ENCODE results near the gene GPR52.
A peak's percentile ranks its signal among the peaks of the same experiment; 100 is the strongest.
"Not testable (repeated sequence)": the region's sequence is repeated elsewhere in the genome, so short reads cannot be mapped to it uniquely, and the experiment has no call there.

The GPR52 gene

GRCh38 chr1:174447866-174448530 is at the start of gene GPR52:
Gene GPR52, plus strand, starts transcription at chr1:174447964. Its CDS starts 148 bp downstream, at chr1:174448112.
- no peak for DNase-seq (ENCODE audit: low read depth in 2 of 2)

GRCh38 chr1:174398246-174398645 is 49.5 kb upstream of the GPR52 start:
- peak; percentile 4 to 14 for DNase-seq (ENCODE audit: low read depth in 2 of 2)

- DNase-seq (ENCODE audit: low read depth in 2 of 2): no peak
These were observed 48.6 kb upstream of the GPR52 start for GRCh38 chr1:174399211-174399610.

- no peak for DNase-seq (ENCODE audit: low read depth in 2 of 2)
These were observed 46.7 kb upstream of the GPR52 start for GRCh38 chr1:174401075-174401474.

DNA sequence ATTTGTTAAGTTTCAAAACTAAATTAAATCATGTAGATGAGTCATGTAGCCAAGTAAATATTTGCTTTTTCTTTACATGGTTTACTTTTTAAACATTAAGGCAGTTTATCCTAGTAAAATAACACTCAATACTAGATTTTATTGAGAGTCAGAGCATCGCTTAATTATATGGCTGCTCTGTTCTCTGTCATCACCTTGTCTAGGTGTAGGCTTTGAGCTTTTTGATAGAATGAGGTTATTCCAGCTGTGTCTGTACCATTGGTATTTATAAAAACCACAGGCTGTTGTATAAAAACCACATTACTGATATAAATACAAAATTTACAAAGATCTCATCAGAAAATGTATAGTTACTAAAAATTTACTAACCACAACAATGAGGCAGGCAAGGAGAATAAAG is 42.5 kb upstream of the GPR52 start:
- DNase-seq (ENCODE audit: low read depth in 2 of 2): no peak

GRCh38 chr1:174406421-174406820 is 41.3 kb upstream of the GPR52 start:
- no peak for DNase-seq (ENCODE audit: low read depth in 2 of 2)

DNA sequence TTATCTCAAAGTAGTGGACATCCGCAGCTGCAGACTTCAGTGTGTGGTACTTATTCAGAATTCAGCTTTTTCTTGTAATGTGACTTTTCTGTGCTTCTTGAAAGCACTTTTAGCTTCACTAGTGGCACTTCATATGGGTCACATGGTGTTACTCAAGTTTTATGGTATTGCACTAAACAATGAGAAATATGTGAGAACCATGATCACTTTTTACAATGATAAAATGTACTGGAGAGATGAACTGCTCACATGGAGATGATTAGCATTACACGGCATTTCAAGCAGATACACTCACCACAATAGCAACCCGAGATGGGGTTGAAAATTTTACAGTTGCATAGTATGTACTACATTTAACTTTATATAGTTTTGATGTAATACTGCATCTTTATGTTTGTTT is 40.1 kb upstream of the GPR52 start:
- peak; percentile 54 to 60 for DNase-seq (ENCODE audit: low read depth in 2 of 2)

GRCh38 chr1:174408146-174408545 is 39.6 kb upstream of the GPR52 start:
- DNase-seq (ENCODE audit: low read depth in 2 of 2): peak; percentile 34 to 37

DNA sequence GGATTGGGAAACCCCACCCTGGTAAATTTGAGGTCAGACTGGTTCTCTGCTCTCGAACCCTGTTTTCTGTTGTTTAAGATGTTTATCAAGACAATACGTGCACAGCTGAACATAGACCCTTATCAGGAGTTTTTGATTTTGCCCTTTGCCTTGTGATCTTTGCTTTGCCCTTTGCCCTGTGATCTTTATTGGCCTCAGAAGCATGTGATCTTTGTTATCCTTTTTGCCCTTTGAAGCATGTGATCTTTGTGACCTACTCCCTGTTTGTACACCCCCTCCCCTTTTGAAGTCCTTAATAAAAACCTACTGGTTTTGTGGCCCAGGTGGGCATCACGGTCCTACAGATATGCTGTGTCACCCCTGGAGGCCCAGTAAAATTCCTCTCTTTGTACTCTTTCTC is 38.0 kb upstream of the GPR52 start:
- DNase-seq (ENCODE audit: low read depth in 2 of 2): not testable (repeated sequence)

- DNase-seq (ENCODE audit: low read depth in 2 of 2): no peak
These were observed 34.1 kb upstream of the GPR52 start for GRCh38 chr1:174413632-174414031.

- DNase-seq (ENCODE audit: low read depth in 2 of 2): no peak
These were observed 33.6 kb upstream of the GPR52 start for GRCh38 chr1:174414203-174414602.

DNA sequence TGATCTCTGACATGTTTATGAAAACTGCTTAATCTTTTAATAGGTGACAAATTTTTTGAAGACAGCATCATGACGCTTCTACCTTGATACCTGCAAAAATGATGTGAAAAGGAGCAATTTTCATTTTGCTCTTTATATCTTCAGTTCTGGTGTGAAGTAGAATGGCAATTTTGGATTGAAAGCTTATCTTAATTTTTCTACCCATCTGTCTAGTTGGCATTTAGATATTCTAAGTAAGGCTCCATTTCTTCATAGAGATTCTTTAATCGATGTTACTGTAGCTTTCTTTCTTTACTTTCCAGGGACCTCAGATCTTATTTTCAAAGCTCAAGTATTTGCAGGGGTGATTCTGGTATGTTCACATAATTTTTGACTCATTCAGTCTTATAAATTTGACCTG is 32.3 kb upstream of the GPR52 start:
- DNase-seq (ENCODE audit: low read depth in 2 of 2): no peak

DNA sequence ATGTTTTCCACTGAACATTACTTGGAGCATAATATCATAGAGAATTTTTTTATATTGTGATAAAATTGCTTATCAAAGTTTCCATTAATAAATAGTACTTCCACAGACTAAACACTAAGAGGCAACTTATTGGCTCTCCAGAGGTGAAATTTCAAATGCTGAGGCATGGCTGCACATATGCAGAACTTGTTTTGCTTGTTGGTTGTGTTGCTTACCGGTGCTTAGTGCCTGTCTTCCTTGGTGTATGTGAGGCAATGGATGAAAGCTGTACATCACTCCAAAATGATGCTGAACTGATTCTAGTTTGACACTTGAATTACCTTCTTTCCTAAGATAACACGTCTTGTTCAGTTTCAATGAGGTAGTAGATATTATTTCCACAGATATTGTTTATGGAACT is 29.8 kb upstream of the GPR52 start:
- no peak for DNase-seq (ENCODE audit: low read depth in 2 of 2)

GRCh38 chr1:174425121-174425520 is 22.6 kb upstream of the GPR52 start:
- DNase-seq (ENCODE audit: low read depth in 2 of 2): no peak

DNA sequence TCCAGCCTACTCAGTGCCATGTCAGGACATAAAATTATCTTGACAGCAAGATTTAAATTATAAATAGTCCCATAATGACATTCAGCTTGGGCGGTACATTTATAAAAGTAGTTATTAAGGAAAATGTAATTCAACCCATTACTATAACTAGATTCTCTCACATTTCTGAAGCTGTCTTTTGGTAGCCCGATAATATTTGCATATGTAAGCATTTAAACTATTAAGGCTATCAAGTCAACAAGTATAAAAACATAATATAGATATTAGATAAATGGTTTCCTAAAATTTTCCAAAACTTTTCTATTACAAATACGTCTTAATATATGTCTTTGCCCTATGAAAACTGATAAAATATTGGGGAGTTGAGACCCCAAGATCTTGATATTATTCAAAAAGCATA is 21.6 kb upstream of the GPR52 start:
- no peak for DNase-seq (ENCODE audit: low read depth in 2 of 2)

DNA sequence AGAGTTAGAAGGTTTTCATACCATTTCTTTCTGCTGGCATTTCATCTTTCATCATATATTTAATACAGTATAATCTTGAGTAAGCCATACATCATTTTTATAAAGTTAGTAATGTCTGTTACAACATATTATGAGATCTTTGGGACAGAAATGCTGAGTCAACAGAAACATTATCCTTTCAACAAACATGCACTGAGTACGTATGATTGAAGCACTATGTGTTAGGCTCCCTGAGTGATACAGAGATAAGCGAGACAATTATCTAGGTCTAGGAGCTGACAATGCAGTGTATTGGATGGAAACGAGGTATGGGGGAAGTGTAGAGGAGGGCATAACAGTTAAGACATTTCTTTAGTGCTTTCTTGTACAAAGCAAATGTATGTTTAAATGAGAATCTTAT is 19.7 kb upstream of the GPR52 start:
- DNase-seq (ENCODE audit: low read depth in 2 of 2): no peak

DNA sequence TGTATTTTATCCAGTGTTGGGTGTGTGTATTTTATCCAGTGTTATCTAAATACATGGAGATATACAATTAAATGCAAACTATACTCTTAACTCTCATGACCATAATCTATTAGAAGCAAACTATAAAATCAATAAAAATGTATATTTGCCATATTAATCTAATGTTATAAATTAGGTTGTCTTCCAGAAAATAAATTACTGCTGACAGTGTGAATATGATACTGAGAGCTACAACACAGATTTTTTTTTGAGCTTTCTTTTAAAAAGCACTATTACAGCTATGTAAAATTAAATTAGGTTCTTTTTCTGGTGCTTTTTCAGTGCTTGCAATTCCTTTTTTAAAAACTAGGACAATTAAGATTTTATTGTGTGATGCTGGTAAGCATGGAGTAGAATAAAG is 19.0 kb upstream of the GPR52 start:
- no peak for DNase-seq (ENCODE audit: low read depth in 2 of 2)

- DNase-seq (ENCODE audit: low read depth in 2 of 2): peak; percentile 23 to 32
These were observed 14.3 kb upstream of the GPR52 start for GRCh38 chr1:174433451-174433850.

- no peak for DNase-seq (ENCODE audit: low read depth in 2 of 2)
These were observed 2.4 kb upstream of the GPR52 start for GRCh38 chr1:174445351-174445750.

GRCh38 chr1:174445817-174446216 is 1.9 kb upstream of the GPR52 start:
- DNase-seq (ENCODE audit: low read depth in 2 of 2): no peak

- no peak for DNase-seq (ENCODE audit: low read depth in 2 of 2)
These were observed 743 bp downstream of the GPR52 start for GRCh38 chr1:174448531-174448883.

DNA sequence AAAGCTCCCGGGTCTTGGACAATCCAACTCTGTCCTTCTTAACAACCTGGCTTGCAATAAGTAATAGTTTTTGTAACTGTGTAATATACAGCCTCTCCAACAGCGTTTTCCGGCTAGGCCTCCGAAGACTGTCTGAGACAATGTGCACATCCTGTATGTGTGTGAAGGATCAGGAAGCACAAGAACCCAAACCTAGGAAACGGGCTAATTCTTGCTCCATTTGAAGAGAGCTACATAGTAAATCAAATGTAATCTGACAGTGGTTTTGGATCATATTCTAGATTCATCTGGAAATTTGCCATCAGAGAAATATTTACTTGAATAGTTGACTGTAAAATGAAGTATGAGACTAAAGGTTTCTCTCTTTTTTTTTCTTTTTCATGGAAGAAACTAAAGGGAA is 1.2 kb downstream of the GPR52 start:
- DNase-seq (ENCODE audit: low read depth in 2 of 2): peak; percentile 4

GRCh38 chr1:174451408-174451807 is 3.6 kb downstream of the GPR52 start:
- DNase-seq (ENCODE audit: low read depth in 2 of 2): no peak

- DNase-seq (ENCODE audit: low read depth in 2 of 2): no peak
These were observed 18.1 kb downstream of the GPR52 start for GRCh38 chr1:174465855-174466254.

All from fibroblast of skin of left quadriceps (primary cell).